GM21529 (cell line): ENCODE data around the gene PCED1A.

ENCODE experiments used
- ATAC-seq: cut with Tn5 transposase; IDR thresholded peaks from one replicate; pipeline ENCODE4 v1.9.1; 2021; ENCODE audit not compliant: unreplicated experiment

PCED1A gene, protein sequence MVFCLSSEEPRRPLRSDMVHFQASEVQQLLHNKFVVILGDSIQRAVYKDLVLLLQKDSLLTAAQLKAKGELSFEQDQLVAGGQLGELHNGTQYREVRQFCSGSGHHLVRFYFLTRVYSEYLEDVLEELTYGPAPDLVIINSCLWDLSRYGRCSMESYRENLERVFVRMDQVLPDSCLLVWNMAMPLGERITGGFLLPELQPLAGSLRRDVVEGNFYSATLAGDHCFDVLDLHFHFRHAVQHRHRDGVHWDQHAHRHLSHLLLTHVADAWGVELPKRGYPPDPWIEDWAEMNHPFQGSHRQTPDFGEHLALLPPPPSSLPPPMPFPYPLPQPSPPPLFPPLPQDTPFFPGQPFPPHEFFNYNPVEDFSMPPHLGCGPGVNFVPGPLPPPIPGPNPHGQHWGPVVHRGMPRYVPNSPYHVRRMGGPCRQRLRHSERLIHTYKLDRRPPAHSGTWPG

DNA sequence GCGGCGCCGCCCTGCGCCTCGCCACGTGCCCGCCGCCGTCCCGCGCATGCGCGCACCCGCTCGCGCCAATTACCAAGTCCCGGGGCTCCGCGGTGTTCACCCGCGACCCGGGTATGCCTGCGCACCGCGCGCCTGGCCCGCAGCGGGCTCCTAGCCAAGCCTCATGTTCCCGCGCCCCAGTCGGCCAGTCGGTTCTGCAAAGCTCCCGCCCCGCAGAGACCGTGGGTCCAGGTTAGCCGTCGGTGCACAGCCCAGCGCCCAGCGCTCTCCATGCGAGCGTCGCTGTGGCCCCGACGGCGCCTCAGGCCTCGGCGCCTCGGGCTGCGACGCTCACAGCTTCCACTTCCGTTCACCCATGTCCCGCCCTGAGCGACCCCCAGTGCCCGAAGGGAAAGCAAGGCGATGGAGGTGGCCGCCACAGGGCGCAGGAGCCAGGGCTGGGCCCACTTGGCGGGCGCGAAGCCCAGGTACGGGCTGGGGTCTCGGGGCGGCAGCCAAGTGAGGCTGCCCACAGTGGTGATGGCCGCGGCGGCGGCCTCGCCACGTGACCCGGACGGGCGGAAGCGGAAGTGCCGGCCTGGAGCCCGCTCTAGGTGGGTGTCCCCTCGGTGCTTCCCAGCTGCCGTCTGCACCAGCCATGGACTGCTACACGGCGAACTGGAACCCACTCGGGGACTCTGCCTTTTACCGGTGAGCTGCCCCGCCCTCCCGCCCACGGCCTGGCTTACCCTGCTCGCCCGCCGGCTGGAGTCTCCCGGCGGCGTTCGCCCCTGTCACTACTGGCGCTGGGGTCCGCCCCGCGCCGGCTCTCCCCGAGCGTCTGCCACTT, at the start of gene PCED1A, which contains the start of gene VPS16:
Gene PCED1A (minus strand): TSS at position 518 of the 829 bp plus-strand sequence. CDS start 743 bp downstream, outside the sequence.
Gene VPS16 (plus strand): TSS at position 608 of the 829 bp plus-strand sequence. CDS start 30 bp downstream, at position 638.
- peak; percentile 95 for ATAC-seq

DNA sequence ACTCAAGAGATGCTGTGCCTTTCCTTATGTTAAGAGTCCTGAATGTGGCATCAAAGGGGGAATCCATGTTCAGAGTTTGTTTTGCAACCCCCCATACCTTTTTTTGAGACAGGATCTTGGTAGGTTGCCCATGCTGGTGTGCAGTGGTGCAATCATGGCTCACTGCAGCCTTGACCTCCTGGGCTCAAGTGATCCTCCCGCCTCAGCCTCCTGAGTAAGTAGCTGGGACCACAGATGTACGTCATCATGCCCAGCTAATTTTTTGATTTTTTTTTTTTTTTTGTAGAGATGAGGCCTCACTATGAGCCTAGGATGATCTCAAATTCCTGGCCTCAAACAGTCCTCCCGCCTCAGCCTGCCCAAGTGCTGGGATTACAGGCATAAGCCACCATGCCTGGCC, 49.3 kb upstream of the PCED1A start:
- no peak for ATAC-seq

DNA sequence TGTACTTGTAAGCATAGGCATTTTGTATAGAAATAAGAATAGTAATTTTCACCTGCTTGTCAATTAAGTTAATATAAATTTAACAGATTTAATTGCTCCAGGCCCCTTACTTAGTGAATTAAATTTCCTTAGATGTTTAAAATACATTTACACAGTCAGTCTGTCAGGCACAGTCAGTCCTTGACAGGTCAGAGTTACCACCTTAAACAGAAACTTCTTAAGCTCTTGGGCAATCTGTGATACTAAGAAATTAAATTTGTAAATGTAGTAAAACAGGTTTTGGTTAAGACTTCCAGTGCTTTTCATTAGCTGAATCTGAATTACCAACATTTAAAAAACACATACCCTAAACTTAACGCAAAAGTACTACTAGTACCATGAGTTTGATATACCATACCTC, 48.8 kb upstream of the PCED1A start:
- ATAC-seq, result no peak

GRCh38 chr20:2888224-2888955, 47.9 kb upstream of the PCED1A start:
- ATAC-seq, result no peak

- ATAC-seq, result no peak
Measured at GRCh38 chr20:2887715-2888114, 47.3 kb upstream of the PCED1A start.

DNA sequence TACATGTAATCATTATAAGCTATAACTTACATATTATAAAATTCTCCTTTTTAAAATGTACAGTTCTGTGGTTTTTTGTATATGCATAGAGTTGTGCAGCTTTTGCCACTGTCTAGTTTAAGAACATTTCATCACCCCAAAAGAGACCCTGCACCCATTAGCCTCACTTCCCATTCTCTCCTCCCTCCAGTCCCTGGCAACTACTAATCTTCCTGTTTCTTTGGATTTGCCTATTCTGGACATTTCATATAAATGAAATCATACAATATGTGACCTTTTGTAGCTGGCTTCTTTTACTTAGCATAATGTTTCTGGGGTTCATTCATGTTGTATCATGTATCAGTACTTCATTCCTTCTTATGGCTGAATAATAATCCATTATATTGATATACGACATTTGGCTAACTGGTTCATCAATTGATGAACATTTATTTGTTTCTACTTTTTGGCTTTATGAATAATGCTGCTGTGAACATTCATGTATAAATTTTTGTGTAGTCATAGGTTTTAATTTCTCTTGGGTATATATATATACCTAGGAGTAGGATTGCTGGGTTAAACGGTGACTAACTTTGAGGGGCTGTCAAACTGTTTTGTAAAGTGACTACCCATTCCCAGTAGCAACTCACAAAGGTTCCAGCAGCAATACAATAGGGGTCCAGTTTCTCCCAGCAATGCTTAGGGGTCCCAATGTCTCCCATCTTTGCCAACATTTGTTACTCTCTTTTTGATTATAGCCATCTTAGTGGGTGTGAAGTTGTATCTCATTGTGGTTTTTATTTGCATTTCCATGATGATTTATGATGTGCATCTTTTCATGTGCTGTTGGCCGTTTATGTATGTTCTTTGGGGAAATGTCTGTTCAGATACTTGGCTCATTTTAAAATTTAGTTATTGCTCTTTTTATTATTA, 43.5 kb upstream of the PCED1A start:
- ATAC-seq, result no peak

- no peak for ATAC-seq
Measured at GRCh38 chr20:2880650-2881049, 40.2 kb upstream of the PCED1A start.

DNA sequence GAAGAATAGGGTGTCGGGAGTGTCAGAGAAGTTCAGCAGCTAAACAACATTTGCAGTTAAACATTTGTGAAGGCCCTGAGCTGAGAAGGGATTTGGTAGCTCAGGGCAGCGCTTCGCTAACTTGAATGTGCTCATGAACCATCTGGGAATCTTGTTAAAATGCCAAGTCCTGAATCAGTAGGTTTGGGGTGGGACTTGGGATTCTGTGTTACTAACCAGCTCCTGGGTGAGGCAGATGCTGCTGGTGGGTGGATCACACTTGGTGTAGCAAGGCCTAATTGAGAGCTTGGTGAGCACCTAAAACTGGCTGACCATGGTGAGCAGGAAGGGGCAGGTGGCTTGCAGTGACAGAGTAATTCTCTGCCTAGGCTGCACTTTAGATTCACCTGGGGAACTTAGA, 38.7 kb upstream of the PCED1A start:
- no peak for ATAC-seq

DNA sequence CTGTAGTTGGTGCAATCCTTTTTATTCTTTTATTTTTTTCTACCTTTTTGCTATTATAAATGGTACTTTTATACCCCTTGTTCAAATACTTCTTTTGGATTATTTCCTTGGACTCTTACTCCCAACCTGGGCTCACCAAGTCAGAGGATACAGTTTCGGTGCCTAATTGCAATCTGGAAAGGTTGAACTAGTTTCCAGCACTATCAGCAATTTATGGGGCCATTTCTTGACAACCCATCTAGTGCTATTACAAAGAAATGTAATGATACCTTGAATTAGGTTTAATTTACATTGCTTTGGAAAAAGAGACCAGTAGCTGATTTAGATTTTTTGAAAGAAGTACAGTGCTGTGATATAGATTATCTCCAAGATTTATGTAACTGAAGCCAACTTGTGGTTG, 38.1 kb upstream of the PCED1A start:
- no peak for ATAC-seq

GRCh38 chr20:2875690-2876203, 35.3 kb upstream of the PCED1A start:
- ATAC-seq, result no peak

- no peak for ATAC-seq
Measured at GRCh38 chr20:2874456-2874855, 34.0 kb upstream of the PCED1A start.

- ATAC-seq, result peak; percentile 40
Measured at GRCh38 chr20:2873747-2874041, 33.2 kb upstream of the PCED1A start.

DNA sequence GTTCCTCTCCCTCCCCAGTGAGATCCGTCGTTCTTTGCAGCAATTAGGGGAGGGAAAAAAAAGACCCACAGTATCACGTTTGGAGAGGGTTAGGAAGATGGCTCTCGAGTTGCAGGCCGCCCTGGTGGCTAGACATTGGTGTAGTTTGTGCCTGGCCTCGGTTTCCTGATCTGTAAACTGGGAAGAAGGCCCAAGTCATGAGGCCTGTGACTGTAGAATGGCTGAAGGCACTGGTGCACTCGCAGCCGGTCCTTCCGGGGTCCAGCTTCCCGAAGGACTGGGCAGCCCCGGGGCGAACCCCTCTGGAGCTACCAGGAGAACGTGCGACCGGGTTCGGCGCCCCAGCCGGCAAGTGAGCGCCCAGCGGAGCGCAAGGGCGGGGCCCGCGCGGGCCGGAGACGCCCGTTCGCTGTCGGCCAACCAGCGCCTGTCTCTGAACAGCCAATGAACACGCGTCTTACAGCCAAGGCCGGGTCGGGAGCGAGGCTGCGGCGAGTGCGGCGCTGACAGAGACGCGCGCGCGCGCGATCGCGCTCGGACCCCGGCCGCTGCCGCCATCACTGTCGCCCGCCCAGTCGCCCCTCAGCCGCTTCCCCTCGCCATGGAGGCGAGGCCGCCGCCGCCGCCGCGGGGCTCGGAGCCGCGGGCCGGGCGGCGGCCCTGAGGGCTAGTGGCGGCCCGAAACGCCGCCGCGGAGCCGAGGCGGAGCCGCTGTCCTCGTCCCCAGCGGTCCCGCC, 32.7 kb upstream of the PCED1A start, which contains the start of gene PTPRA:
Gene PTPRA (plus strand): TSS at position 472 of the 737 bp plus-strand sequence. CDS start 90,797 bp downstream, outside the sequence.
- peak; percentile 91 for ATAC-seq

DNA sequence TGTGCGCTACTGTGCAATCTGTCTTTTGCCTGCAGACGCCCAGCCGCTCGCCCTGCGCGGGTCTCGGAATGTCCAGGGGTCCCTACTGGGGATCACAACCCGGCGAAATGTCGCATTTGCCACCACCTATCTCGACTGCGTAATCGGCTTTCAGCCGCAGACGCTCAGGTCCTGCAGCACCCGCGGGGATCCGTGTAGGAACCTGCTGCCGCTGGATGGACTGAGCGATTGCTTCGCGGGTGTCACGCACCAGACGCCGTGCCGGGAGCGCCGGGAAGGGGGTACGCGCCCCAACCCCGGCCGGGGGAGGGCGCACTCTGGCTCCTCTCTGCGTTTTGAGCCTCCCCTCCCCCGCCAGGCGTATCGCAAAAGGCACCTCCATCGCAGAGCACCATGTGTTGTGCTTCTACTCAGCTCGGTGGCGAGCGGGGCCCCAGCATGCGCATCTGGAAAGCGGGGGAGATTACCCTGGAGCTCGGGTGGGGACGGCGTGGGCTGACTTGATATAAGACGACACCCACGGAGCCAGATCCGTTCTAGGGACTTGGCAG, 32.1 kb upstream of the PCED1A start:
- ATAC-seq, result peak; percentile 35

DNA sequence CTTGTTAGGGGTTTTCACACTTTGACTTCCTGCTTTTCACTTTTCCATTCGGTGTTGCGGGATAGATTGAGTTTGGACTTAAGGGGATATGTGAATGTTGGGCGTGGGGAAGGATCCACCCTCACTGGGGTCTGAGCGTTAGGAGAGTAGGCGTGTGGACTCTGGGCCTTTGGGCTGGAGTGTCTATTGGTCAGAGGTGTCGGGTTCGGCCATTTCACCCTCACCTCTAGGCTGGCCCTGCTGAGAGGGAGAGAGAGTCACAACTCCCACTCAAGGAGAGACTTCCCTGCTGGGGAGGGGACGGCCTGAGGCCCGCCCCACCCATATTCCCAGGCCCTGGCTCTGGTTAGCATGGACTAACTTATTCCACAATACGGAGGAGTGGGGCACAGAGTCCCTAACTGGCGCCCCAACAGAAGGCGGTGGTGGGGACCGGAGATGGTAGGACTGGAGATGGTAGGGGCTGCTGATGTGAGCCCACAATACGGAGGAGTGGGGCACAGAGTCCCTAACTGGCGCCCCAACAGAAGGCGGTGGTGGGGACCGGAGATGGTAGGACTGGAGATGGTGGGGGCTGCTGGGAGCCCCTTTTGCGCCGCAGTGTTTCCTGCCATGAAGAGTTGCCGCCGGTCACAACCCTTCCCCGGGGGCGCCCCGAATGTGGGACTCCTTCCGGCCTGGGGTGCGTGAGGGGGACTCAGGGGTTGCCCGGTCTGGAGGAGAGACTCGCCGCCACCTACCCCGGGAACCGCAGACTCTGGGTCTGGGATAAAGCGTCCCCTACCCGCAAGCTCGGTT, 31.4 kb upstream of the PCED1A start:
- ATAC-seq, result no peak

DNA sequence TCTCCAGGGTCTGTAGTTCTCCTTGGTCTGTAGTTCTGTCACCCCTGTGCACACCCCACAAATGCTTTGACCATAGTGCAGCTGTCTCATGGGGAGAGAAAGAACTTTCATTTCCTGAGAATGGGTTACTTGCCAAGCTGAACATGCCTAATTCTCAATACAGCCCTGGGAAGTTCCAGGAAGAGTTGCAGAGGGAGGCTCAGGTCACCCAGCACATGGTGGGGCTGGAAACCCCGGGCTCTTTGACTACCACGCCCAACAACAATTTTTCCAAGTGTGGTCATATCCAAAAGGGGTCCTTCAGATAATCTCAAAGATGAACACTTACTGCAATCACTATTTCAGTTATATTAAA, 30.6 kb upstream of the PCED1A start:
- ATAC-seq, result no peak

DNA sequence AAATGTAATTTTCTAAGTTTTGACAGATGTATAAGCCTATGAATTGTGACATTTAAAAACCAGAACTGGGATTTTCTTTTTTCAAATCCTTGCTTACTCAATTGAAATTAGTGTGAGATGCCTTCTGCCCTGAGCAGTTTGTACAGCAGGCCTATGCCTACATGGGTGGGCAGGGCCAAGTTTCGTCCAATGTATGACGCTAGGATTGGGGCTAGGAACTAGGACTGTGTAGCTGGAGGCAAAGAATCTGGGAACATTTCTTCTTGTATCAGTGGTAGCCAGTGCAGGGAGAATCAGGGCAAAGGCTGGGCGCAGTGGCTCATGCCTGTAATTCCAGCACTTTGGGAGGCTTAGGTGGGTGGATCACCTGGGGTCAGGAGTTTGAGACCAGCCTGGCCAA, 28.9 kb upstream of the PCED1A start:
- ATAC-seq, result no peak
